VCaP (cell line): ENCODE data around the gene SDR9C7.
A peak's percentile ranks its signal among the peaks of the same experiment; 100 is the strongest.

Experiments used
- H3K27ac ChIP-seq: fragments of 450-650 bp; 2 replicates; pipeline ENCODE4 v1.5.1; 2017
- TF ChIP-seq, protein P1 (sequence below): fragments of 450-650 bp; conservative IDR thresholded peaks from 2 replicates; pipeline ENCODE4 v1.5.1; 2017; ENCODE audit warnings: mild to moderate bottlenecking, moderate library complexity

Gene SDR9C7

DNA sequence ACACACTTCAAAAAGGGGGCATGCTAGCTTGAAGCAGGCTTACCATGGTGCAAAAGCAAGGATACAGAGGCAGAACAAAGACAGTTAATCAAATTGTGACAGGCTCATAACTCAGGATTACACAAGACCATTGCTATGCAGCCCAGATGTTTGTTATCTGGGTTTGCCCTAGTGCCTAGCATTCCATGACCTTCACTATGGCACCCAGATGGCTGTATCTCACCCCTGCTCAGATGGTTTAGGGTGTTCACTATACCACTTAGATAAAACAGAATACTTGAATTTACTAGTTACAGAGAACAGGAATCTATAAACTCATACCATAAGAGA is 56.2 kb downstream of the SDR9C7 start:
- H3K27ac ChIP-seq: no peak overlapping the region
- TF ChIP-seq, protein P1, sequence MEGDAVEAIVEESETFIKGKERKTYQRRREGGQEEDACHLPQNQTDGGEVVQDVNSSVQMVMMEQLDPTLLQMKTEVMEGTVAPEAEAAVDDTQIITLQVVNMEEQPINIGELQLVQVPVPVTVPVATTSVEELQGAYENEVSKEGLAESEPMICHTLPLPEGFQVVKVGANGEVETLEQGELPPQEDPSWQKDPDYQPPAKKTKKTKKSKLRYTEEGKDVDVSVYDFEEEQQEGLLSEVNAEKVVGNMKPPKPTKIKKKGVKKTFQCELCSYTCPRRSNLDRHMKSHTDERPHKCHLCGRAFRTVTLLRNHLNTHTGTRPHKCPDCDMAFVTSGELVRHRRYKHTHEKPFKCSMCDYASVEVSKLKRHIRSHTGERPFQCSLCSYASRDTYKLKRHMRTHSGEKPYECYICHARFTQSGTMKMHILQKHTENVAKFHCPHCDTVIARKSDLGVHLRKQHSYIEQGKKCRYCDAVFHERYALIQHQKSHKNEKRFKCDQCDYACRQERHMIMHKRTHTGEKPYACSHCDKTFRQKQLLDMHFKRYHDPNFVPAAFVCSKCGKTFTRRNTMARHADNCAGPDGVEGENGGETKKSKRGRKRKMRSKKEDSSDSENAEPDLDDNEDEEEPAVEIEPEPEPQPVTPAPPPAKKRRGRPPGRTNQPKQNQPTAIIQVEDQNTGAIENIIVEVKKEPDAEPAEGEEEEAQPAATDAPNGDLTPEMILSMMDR: no peak

DNA sequence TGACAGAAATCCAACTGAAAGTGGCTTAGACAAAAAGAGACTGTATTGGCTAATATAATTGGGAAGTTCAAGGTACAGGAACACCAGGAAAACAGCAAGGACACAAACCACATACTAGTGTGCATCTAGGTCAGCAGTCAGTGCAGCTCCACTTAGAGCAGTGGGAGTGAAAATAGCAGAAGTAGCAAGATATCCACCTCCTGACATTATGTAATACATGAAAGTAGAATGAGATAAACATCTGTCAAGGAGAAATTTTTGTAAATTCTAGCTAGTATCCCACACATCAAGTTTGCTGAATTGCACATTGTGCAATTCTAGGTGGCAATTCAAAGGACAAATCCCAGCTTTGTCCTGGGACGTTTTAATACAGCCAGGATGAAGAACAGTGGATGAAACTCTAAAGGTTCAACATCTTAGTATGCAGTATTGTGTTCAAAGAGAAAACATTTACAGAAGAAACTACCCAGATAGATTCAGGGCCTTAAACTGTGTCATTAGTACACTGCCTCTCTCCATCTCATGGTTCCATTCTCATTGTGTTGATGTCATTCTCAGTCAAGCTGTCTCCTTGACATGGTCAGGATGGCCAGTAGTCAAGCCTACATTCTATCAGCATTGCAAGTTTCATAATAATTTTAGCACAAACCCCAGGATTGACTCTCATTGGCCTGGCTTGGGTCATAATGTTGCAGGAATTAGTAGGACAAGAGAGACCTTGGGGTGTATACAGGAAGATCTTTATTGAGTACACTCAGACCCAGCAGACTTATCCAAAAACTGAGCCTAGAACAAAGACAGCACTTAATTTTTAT is 56.8 kb downstream of the SDR9C7 start:
- TF ChIP-seq, protein P1: no peak
- H3K27ac ChIP-seq: no peak overlapping the region

DNA sequence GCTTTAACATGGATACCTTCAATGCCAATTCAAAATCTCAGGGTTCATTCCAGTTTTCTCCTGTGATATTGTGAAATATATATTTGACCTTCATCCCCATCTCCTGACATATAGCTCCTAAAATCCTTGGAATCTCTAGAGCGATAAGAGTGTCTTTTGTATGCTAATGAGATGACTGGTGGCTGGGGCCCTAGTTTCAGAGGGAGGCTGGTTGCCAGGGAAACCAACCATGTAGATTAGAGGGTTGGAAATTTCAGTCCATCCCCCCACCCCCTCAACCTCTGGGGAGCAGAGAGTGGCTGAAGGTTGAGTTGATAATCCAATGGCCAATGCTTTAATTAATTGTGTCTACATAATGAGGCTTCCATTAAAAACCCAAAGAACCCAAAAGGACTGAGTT is 59.4 kb downstream of the SDR9C7 start:
- TF ChIP-seq, protein P1: no peak

DNA sequence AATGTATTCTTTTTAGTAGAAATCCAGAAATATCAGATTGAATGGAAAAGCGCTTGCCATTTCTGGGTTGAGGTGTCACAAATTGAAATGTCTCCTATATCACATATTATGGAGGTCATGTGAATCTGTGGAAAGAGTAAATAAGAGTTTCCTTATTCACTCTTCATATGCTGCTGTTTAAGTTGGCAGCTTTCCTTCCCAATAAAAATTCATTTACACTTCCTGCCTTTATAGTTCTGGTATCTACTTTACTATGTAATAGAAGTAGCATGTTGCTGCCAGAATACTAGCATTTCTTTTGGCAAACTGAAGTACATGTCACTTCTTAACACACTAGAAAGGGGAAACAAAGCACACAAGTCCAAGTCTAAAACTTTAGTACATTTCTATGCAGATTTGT is 60.8 kb downstream of the SDR9C7 start:
- peak overlapping the region; percentile 77 for H3K27ac ChIP-seq
- TF ChIP-seq, protein P1: no peak

More for the DNA sequence above, 59.4 kb downstream of the SDR9C7 start:
- peak overlapping the region; percentile 77 for H3K27ac ChIP-seq
